Measurements from ENCODE around the gene RNF26. TPM values are rescaled to one million over a fixed set of nuclear protein-coding genes. Genes with fewer than 3 reads are reported as not detected.

Gene RNF26
- polyA plus RNA-seq, 1 donor = 13.0 TPM

GRCh38 chr11:119384332-119384731 is 50.0 kb downstream of the RNF26 start:
- DNase-seq (ENCODE audit: low read depth) = no peak

Other genes starting within 250 kb of the RNF26 start
- 22.3 TPM for gene HMBS, start 249.6 kb upstream of the RNF26 start, polyA plus RNA-seq (ENCODE audit: insufficient read length)
- gene DPAGT1, start 232.7 kb upstream of the RNF26 start, polyA plus RNA-seq (ENCODE audit: insufficient read length) = 26.3 TPM
- gene C2CD2L, start 227.2 kb upstream of the RNF26 start, polyA plus RNA-seq (ENCODE audit: insufficient read length) = 6.5 TPM
- gene HINFP, start 212.9 kb upstream of the RNF26 start, polyA plus RNA-seq (ENCODE audit: insufficient read length) = 20.2 TPM
- gene ABCG4, start 185.5 kb upstream of the RNF26 start, polyA plus RNA-seq (ENCODE audit: insufficient read length) = 0.14 TPM
- 11.6 TPM for gene NLRX1, start 165.8 kb upstream of the RNF26 start, polyA plus RNA-seq (ENCODE audit: insufficient read length)
- 0.19 TPM for gene NHERF4, start 149.1 kb upstream of the RNF26 start, polyA plus RNA-seq (ENCODE audit: insufficient read length)
- 11.4 TPM for gene CBL, start 128.2 kb upstream of the RNF26 start, polyA plus RNA-seq (ENCODE audit: insufficient read length)
- gene MCAM, start 17.4 kb upstream of the RNF26 start, polyA plus RNA-seq (ENCODE audit: insufficient read length) = 223 TPM
- gene C1QTNF5, start 6.4 kb downstream of the RNF26 start, polyA plus RNA-seq (ENCODE audit: insufficient read length) = 23.2 TPM
- gene MFRP, start 12.2 kb downstream of the RNF26 start, polyA plus RNA-seq (ENCODE audit: insufficient read length) = not detected
- 62.9 TPM for gene USP2, start 47.2 kb downstream of the RNF26 start, polyA plus RNA-seq (ENCODE audit: insufficient read length)
- gene THY1, start 88.6 kb downstream of the RNF26 start, polyA plus RNA-seq (ENCODE audit: insufficient read length) = 108 TPM

All from forelimb muscle (tissue), 1 donor.